K562 (cell line): ENCODE results near the gene MED20. TPM values are rescaled to one million over a fixed set of nuclear protein-coding genes. Genes with fewer than 3 reads are reported as not detected.

Source experiments
- CCNT2 ChIP-seq: IDR thresholded peaks from 2 replicates; pipeline ENCODE4 v1.6.1; 2011; ENCODE audit warnings: borderline replicate concordance, low read depth, mild to moderate bottlenecking, moderate library complexity, mixed read lengths, low read length; ENCODE audit not compliant: insufficient read length; ENCODE audit errors: extremely low read depth
- CSDE1 ChIP-seq, 2 experiments: fragments of 450-650 bp; IDR thresholded peaks; 2 replicates each; pipeline ENCODE4 v1.6.1; 2016; ENCODE audit warnings: mild to moderate bottlenecking in 1 of 2
- HDAC3 ChIP-seq: fragments of 450-650 bp; IDR thresholded peaks from 2 replicates; pipeline ENCODE4 v1.6.1; 2018; ENCODE audit warnings: borderline replicate concordance, mild to moderate bottlenecking, moderate library complexity; ENCODE audit not compliant: partially characterized antibody
- HIVEP1 ChIP-seq: fragments of 250-450 bp; sonication (Bioruptor Pico); IDR thresholded peaks from 2 replicates; pipeline ENCODE4 v1.4.0; 2020; ENCODE audit warnings: mild to moderate bottlenecking
- KLF1 ChIP-seq: fragments of 450-650 bp; IDR thresholded peaks from 2 replicates; pipeline ENCODE4 v1.6.1; 2016; ENCODE audit warnings: missing genetic modification characterization, missing compliant biosample characterization
- MECOM ChIP-seq: fragments of 250-450 bp; sonication (Bioruptor Pico); IDR thresholded peaks from 2 replicates; pipeline ENCODE4 v1.8.0; 2022; ENCODE audit warnings: inconsistent platforms
- NFRKB ChIP-seq: fragments of 450-650 bp; IDR thresholded peaks from 2 replicates; pipeline ENCODE4 v1.6.1; 2016; ENCODE audit warnings: low read depth
- NONO ChIP-seq, 2 experiments: fragments of 200-400 bp in 1 of 2; fragments of 450-650 bp in 1 of 2; formaldehyde crosslinking in 1 of 2; IDR thresholded peaks; 2 replicates each; pipeline ENCODE4 v1.6.1; 2017; ENCODE audit warnings: low read depth in 2 of 2, mild to moderate bottlenecking in 2 of 2, moderate library complexity in 2 of 2, low read length in 1 of 2
- ZNF133 ChIP-seq: fragments of 250-450 bp; sonication (Bioruptor Pico); IDR thresholded peaks from 2 replicates; pipeline ENCODE4 v1.4.0; 2020; ENCODE audit warnings: mild to moderate bottlenecking
- ZNF589 ChIP-seq: fragments of 200-800 bp; sonication (Bioruptor generic); IDR thresholded peaks from 2 replicates; pipeline ENCODE4 v1.6.1; 2016; ENCODE audit warnings: low read depth, missing genetic modification characterization, missing compliant biosample characterization
- polyA plus RNA-seq, 8 experiments: library from polyadenylated mRNA; depleted of rRNA in 4 of 8; stranded (reverse) in 5 of 8; unstranded in 3 of 8; fragments of >200 nt; fragmentation: Nextera tagmentation in 2 of 8; fragmentation: Illumina TruSeq in 1 of 8; extraction: Ambion mirVana in 2 of 8; extraction: Trizol in 1 of 8; gene quantifications; 2 replicates each; pipeline versions ENCODE4 v1.2.1 to v1.2.3, GENCODE V29; 2011 to 2014; ENCODE audit warnings: inconsistent platforms in 1 of 8, missing spikeins in 1 of 8
- total RNA-seq, 7 experiments: library from RNA; depleted of rRNA in 6 of 7; stranded (reverse); fragments of >200 nt in 6 of 7; fragmentation: Illumina TruSeq in 2 of 7; extraction: Trizol in 2 of 7; gene quantifications; 2 replicates each; pipeline versions ENCODE4 v1.2.1 to v1.2.3, GENCODE V29; 2011 to 2021; ENCODE audit warnings: low replicate concordance in 1 of 7
- TF ChIP-seq, protein P1 (sequence below): fragments of 450-650 bp; IDR thresholded peaks from 2 replicates; pipeline ENCODE4 v1.6.1; 2016
- TF ChIP-seq, protein P2 (sequence below): fragments of 250-450 bp; sonication (Bioruptor Pico); IDR thresholded peaks from 2 replicates; pipeline ENCODE4 v1.5.0; 2021
- TF ChIP-seq, protein P3 (sequence below): sonication (generic); formaldehyde crosslinking; IDR thresholded peaks from 2 replicates; pipeline ENCODE4 v1.9.0; 2022; ENCODE audit warnings: mild to moderate bottlenecking, missing genetic modification reagents
- TF ChIP-seq, protein P4 (sequence below): fragments of 250-450 bp; sonication (Bioruptor Pico); IDR thresholded peaks from 2 replicates; pipeline ENCODE4 v1.4.0; 2020; ENCODE audit warnings: mild to moderate bottlenecking
- TF ChIP-seq, protein P5 (sequence below): fragments of 450-650 bp; formaldehyde crosslinking; IDR thresholded peaks from 2 replicates; pipeline ENCODE4 v1.4.0; 2020; ENCODE audit warnings: mild to moderate bottlenecking, moderate library complexity
- TF ChIP-seq, protein P6 (sequence below): fragments of 450-650 bp; formaldehyde crosslinking; IDR thresholded peaks from 2 replicates; pipeline ENCODE4 v1.4.0; 2022; ENCODE audit warnings: missing genetic modification characterization
- TF ChIP-seq, protein P7 (sequence below): fragments of 250-450 bp; sonication (Bioruptor Pico); IDR thresholded peaks from 2 replicates; pipeline ENCODE4 v1.4.0; 2020

The MED20 gene
- total and polyA plus RNA-seq, 9 of the 15 experiments (the other 6 are each of a cell fraction or from before 2014, with no cell fraction given), result 27.3 to 80.9 (median 46.0) TPM

DNA sequence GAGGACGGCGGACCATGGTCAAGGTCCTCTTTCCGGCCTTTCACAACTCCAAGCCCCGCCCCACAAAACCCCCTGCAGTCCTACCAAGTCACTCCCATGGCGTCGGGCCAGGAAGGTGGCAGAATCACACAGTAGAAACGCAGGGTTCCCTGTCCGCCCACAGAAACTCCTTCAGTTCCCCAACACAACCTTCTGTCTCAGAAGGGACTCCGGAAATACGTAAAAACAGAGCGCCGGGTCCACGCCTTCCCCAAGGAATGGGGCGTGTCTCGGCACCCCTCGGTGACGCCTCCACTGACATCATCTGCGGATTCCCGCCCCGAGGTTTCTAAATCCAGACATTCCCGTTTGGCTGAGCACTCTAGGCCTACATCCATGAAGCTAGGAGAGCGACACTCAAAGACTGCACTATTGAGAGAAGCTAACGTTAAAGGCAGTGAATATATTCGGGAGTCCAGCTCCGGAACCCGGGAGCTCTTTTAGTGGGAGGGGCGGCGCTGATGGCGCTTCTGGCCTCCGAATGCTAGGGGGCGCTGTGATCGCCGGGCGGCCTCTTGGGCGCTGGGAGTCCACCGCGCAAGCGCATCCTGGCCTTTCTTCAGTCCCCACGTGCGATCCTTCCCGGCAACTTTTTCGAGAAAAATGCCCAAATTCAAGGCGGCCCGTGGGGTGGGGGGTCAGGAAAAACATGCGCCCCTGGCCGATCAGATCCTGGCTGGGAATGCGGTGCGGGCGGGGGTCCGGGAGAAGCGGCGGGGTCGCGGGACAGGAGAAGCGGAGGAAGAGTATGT is at the start of gene MED20, which contains the start of gene BYSL (continued):
- TF ChIP-seq, protein P1, sequence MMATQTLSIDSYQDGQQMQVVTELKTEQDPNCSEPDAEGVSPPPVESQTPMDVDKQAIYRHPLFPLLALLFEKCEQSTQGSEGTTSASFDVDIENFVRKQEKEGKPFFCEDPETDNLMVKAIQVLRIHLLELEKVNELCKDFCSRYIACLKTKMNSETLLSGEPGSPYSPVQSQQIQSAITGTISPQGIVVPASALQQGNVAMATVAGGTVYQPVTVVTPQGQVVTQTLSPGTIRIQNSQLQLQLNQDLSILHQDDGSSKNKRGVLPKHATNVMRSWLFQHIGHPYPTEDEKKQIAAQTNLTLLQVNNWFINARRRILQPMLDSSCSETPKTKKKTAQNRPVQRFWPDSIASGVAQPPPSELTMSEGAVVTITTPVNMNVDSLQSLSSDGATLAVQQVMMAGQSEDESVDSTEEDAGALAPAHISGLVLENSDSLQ, result peak; percentile 86
- TF ChIP-seq ZNF589 (CRISPR knock-in tag) (no peak), HDAC3 (no peak), HIVEP1 (CRISPR knock-in tag) (peak; percentile 91), ZNF133 (CRISPR knock-in tag) (no peak), CSDE1 (IDR thresholded peaks at IDR 0.05) (peak in 1 of 2 experiments; percentile 92; a peak in 2 of 4 replicates), NONO (IDR thresholded peaks at IDR 0.05; ENCODE audit: low read depth in 2 of 2, low read length in 1 of 2) (no peak), NFRKB (0 out of 2 replicates have a peak, but pooled peaks have one; percentile 60), MECOM (CRISPR knock-in tag) (0 out of 2 replicates have a peak, but pooled peaks have one; percentile 25), KLF1 (tag) (peak; percentile 53; the same call in 1 of the 2 replicates), CCNT2 (peak; percentile 25)
- TF ChIP-seq, protein P2, sequence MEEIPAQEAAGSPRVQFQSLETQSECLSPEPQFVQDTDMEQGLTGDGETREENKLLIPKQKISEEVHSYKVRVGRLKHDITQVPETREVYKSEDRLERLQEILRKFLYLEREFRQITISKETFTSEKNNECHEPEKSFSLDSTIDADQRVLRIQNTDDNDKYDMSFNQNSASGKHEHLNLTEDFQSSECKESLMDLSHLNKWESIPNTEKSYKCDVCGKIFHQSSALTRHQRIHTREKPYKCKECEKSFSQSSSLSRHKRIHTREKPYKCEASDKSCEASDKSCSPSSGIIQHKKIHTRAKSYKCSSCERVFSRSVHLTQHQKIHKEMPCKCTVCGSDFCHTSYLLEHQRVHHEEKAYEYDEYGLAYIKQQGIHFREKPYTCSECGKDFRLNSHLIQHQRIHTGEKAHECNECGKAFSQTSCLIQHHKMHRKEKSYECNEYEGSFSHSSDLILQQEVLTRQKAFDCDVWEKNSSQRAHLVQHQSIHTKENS (CRISPR knock-in tag), result 0 out of 2 replicates have a peak, but pooled peaks have one; percentile 25
- TF ChIP-seq, protein P3, sequence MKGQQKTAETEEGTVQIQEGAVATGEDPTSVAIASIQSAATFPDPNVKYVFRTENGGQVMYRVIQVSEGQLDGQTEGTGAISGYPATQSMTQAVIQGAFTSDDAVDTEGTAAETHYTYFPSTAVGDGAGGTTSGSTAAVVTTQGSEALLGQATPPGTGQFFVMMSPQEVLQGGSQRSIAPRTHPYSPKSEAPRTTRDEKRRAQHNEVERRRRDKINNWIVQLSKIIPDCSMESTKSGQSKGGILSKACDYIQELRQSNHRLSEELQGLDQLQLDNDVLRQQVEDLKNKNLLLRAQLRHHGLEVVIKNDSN (CRISPR knock-in tag), result peak; percentile 57
- TF ChIP-seq, protein P4, sequence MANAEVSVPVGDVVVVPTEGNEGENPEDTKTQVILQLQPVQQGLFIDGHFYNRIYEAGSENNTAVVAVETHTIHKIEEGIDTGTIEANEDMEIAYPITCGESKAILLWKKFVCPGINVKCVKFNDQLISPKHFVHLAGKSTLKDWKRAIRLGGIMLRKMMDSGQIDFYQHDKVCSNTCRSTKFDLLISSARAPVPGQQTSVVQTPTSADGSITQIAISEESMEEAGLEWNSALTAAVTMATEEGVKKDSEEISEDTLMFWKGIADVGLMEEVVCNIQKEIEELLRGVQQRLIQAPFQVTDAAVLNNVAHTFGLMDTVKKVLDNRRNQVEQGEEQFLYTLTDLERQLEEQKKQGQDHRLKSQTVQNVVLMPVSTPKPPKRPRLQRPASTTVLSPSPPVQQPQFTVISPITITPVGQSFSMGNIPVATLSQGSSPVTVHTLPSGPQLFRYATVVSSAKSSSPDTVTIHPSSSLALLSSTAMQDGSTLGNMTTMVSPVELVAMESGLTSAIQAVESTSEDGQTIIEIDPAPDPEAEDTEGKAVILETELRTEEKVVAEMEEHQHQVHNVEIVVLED, result no peak
- TF ChIP-seq, protein P5, sequence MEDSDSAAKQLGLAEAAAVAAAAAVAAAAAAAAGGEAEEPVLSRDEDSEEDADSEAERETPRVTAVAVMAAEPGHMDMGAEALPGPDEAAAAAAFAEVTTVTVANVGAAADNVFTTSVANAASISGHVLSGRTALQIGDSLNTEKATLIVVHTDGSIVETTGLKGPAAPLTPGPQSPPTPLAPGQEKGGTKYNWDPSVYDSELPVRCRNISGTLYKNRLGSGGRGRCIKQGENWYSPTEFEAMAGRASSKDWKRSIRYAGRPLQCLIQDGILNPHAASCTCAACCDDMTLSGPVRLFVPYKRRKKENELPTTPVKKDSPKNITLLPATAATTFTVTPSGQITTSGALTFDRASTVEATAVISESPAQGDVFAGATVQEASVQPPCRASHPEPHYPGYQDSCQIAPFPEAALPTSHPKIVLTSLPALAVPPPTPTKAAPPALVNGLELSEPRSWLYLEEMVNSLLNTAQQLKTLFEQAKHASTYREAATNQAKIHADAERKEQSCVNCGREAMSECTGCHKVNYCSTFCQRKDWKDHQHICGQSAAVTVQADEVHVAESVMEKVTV (CRISPR knock-in tag), result 0 out of 2 replicates have a peak, but pooled peaks have one; percentile 0
- TF ChIP-seq, protein P6, sequence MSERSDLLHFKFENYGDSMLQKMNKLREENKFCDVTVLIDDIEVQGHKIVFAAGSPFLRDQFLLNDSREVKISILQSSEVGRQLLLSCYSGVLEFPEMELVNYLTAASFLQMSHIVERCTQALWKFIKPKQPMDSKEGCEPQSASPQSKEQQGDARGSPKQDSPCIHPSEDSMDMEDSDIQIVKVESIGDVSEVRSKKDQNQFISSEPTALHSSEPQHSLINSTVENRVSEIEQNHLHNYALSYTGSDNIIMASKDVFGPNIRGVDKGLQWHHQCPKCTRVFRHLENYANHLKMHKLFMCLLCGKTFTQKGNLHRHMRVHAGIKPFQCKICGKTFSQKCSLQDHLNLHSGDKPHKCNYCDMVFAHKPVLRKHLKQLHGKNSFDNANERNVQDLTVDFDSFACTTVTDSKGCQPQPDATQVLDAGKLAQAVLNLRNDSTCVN (CRISPR knock-in tag), result 0 out of 2 replicates have a peak, but pooled peaks have one; percentile 38
- TF ChIP-seq, protein P7, sequence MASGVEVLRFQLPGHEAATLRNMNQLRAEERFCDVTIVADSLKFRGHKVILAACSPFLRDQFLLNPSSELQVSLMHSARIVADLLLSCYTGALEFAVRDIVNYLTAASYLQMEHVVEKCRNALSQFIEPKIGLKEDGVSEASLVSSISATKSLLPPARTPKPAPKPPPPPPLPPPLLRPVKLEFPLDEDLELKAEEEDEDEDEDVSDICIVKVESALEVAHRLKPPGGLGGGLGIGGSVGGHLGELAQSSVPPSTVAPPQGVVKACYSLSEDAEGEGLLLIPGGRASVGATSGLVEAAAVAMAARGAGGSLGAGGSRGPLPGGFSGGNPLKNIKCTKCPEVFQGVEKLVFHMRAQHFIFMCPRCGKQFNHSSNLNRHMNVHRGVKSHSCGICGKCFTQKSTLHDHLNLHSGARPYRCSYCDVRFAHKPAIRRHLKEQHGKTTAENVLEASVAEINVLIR, result peak; percentile 99
